IMR-90 (cell line): ENCODE results near the gene CSRNP3.

Source experiments
- CEBPB ChIP-seq: IDR thresholded peaks from 2 replicates; pipeline ENCODE4 v1.6.1; 2012; ENCODE audit warnings: low read depth, low read length, improper control_type of control experiment
- CHD1 ChIP-seq: IDR thresholded peaks from 2 replicates; pipeline ENCODE4 v1.6.1; 2012; ENCODE audit warnings: low read depth, low read length, improper control_type of control experiment
- CTCF ChIP-seq: conservative IDR thresholded peaks from 2 replicates; pipeline ENCODE4 v1.5.1; 2012; ENCODE audit warnings: mild to moderate bottlenecking, low read depth, low read length, improper control_type of control experiment
- FOS ChIP-seq: fragments of 150-350 bp; IDR thresholded peaks from 2 replicates; pipeline ENCODE4 v1.6.1; 2016; ENCODE audit warnings: low read depth, low read length
- MXI1 ChIP-seq: IDR thresholded peaks from 2 replicates; pipeline ENCODE4 v1.6.1; 2012; ENCODE audit warnings: low read depth, mild to moderate bottlenecking, low read length, moderate library complexity, borderline replicate concordance
- POLR2A ChIP-seq: IDR thresholded peaks from 2 replicates; pipeline ENCODE4 v1.6.1; 2012; ENCODE audit warnings: mild to moderate bottlenecking, low read depth, low read length
- RCOR1 ChIP-seq: IDR thresholded peaks from 2 replicates; pipeline ENCODE4 v1.6.1; 2012; ENCODE audit warnings: mild to moderate bottlenecking, low read length, improper control_type of control experiment; ENCODE audit not compliant: insufficient replicate concordance

GRCh38 chr2:165572151-165572550, 102.7 kb downstream of the CSRNP3 start:
- no peak for TF ChIP-seq FOS
- TF ChIP-seq CTCF, result no peak
- no peak for TF ChIP-seq MXI1
- no peak for TF ChIP-seq RCOR1
- no peak for TF ChIP-seq POLR2A
- TF ChIP-seq CEBPB, result no peak
- TF ChIP-seq CHD1, result no peak
